OCI-LY7 (cell line): Measurements from ENCODE around the gene TUBGCP2.

Experiments
- CTCF ChIP-seq: fragments of 200-600 bp; sonication (generic); conservative IDR thresholded peaks from 2 replicates; pipeline ENCODE4 v1.5.1; 2014; ENCODE audit warnings: mild to moderate bottlenecking, antibody characterized with exemption, low read length, moderate library complexity, mixed read lengths
- EZH2phosphoT487 ChIP-seq: fragments of 200-600 bp; sonication (generic); IDR thresholded peaks from 2 replicates; pipeline ENCODE4 v1.6.1; 2018; ENCODE audit warnings: low read depth, borderline replicate concordance, mild to moderate bottlenecking, mixed run types, antibody characterized with exemption, low read length, moderate library complexity, mixed read lengths

- TF ChIP-seq CTCF (no peak), EZH2phosphoT487 (no peak)
Measured at GRCh38 chr10:133285217-133285616, 23.5 kb downstream of the TUBGCP2 start.
